HepG2 (cell line): Measurements from ENCODE around the gene DLL4. TPM values are rescaled to one million over a fixed set of nuclear protein-coding genes. Genes with fewer than 3 reads are reported as not detected.

Experiments used
- ARID4A ChIP-seq: sonication (generic); formaldehyde crosslinking; IDR thresholded peaks from 2 replicates; pipeline ENCODE4 v1.5.0; 2020; ENCODE audit warnings: mild to moderate bottlenecking, missing genetic modification reagents, borderline replicate concordance
- ATF7 ChIP-seq, 2 experiments: fragments of 450-650 bp in 1 of 2; sonication (generic) in 1 of 2; formaldehyde crosslinking in 1 of 2; IDR thresholded peaks; 2 replicates each; pipeline versions ENCODE4 v1.4.0 to v1.6.1; 2016 to 2020; ENCODE audit warnings: antibody characterized with exemption in 1 of 2, mild to moderate bottlenecking in 1 of 2, missing genetic modification reagents in 1 of 2
- BCL6 ChIP-seq: IDR thresholded peaks from 2 replicates; pipeline ENCODE4 v1.6.1; 2016; ENCODE audit warnings: missing genetic modification reagents, missing compliant biosample characterization
- HOXA3 ChIP-seq: sonication (generic); formaldehyde crosslinking; IDR thresholded peaks from 2 replicates; pipeline ENCODE4 v1.5.0; 2020; ENCODE audit warnings: missing genetic modification reagents
- ZNF275 ChIP-seq: sonication (generic); formaldehyde crosslinking; IDR thresholded peaks from 2 replicates; pipeline ENCODE4 v1.8.0; 2022; ENCODE audit warnings: missing genetic modification reagents, mild to moderate bottlenecking, inconsistent platforms, borderline replicate concordance
- ZNF619 ChIP-seq: sonication (generic); formaldehyde crosslinking; IDR thresholded peaks from 2 replicates; pipeline ENCODE4 v1.4.0; 2020; ENCODE audit warnings: mild to moderate bottlenecking, missing genetic modification reagents
- ZNF646 ChIP-seq: sonication (generic); formaldehyde crosslinking; IDR thresholded peaks from 2 replicates; pipeline ENCODE4 v1.9.0; 2021; ENCODE audit warnings: mild to moderate bottlenecking, missing genetic modification reagents
- ZNF652 ChIP-seq: IDR thresholded peaks from 2 replicates; pipeline ENCODE4 v1.6.1; 2016; ENCODE audit warnings: low read depth, borderline replicate concordance
- ZNF891 ChIP-seq: sonication (generic); formaldehyde crosslinking; IDR thresholded peaks from 2 replicates; pipeline ENCODE4 v1.5.0; 2020; ENCODE audit warnings: mild to moderate bottlenecking, missing genetic modification reagents
- polyA plus RNA-seq, 8 experiments: library from polyadenylated mRNA; depleted of rRNA in 3 of 8; stranded (reverse) in 7 of 8; unstranded in 1 of 8; fragments of >200 nt; fragmentation: Illumina TruSeq in 4 of 8; extraction: Trizol in 4 of 8; gene quantifications; 2 replicates each; pipeline versions ENCODE4 v1.2.1 to v1.2.3, GENCODE V29; 2011 to 2016; ENCODE audit warnings: low read depth in 4 of 8, missing spikeins in 1 of 8, mixed read lengths in 1 of 8; ENCODE audit not compliant: insufficient read depth in 1 of 8
- total RNA-seq, 5 experiments: library from RNA; depleted of rRNA; stranded (reverse); fragments of >200 nt; fragmentation: Illumina TruSeq; extraction: Trizol; gene quantifications; 2 replicates each; pipeline ENCODE4 v1.2.3, GENCODE V29; 2016; ENCODE audit warnings: low read depth in 1 of 5
- TF ChIP-seq, protein P1 (sequence below): sonication (generic); formaldehyde crosslinking; IDR thresholded peaks from 2 replicates; pipeline ENCODE4 v1.5.0; 2020; ENCODE audit warnings: mild to moderate bottlenecking, low read depth, missing genetic modification reagents, borderline replicate concordance
- TF ChIP-seq, protein P2 (sequence below): sonication (generic); formaldehyde crosslinking; IDR thresholded peaks from 2 replicates; pipeline ENCODE4 v1.5.0; 2020; ENCODE audit warnings: mild to moderate bottlenecking, missing genetic modification reagents

Gene DLL4
- total and polyA plus RNA-seq, 2 of the 13 experiments (the other 11 are each of a cell fraction or from before 2014, with no cell fraction given) = 0.20 to 0.25 TPM

DNA sequence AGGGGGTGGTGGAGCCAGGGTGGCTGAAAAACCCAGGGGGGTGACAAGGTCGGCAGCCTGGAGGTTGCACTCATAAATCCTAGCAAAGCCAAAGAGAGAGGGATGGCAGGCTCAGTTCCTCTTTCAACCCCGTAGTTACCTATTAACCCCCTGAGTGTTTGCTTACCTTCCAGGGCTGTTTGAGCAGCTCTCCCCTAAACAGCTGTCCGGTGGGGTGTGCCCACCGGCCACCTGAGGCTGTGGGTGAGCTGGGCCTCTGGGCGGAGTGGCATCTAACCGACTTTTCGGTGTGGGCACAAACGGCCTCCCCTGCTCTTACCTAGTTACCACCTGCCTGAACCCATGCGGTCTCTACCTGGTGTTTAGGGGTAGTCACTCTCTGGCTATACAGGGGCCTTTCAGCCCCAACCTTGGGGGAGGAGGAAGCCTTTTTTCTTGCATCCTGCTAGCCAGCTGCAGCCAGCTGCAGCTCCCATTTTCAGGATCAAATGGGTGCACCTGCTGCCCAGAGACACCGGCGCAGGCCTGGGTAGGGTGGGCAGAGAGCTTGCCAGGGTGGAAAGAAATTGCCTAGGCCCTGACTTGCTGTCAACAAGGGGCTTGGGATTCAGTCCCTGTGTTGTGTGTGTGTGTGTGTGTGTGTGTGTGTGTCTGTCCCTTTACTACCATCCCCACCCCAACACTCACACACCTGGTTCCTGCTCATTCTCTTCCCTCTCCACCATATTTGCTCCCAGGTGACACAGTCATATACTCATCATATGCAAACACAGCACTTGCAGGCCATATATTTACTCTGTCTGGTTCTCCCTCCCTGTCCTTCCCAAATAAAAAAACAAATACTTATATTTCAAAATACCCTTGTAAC lies 3.7 kb downstream of the DLL4 start (continued):
- peak; percentile 79; the same call in 1 of the 2 replicates for TF ChIP-seq ZNF652 (CRISPR knock-in tag)
- no peak for TF ChIP-seq ZNF646 (CRISPR knock-in tag)
- no peak for TF ChIP-seq ATF7 (IDR thresholded peaks at IDR 0.05)
- TF ChIP-seq ATF7 (CRISPR knock-in tag; IDR thresholded peaks at IDR 0.05) = no peak; the same call in 1 of the 2 replicates
- TF ChIP-seq HOXA3 (CRISPR knock-in tag) = peak; percentile 56; the same call in 1 of the 2 replicates
- 0 out of 2 replicates have a peak, but pooled peaks have one; percentile 16 for TF ChIP-seq ZNF275 (CRISPR knock-in tag)
- TF ChIP-seq, protein P1, sequence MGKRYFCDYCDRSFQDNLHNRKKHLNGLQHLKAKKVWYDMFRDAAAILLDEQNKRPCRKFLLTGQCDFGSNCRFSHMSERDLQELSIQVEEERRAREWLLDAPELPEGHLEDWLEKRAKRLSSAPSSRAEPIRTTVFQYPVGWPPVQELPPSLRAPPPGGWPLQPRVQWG = no peak
- no peak; the same call in 1 of the 2 replicates for TF ChIP-seq ZNF619 (CRISPR knock-in tag)
- TF ChIP-seq BCL6 (CRISPR knock-in tag) = peak; percentile 6; the same call in 1 of the 2 replicates
- TF ChIP-seq ZNF891 (CRISPR knock-in tag) = peak; percentile 18; the same call in 1 of the 2 replicates
- TF ChIP-seq, protein P2, sequence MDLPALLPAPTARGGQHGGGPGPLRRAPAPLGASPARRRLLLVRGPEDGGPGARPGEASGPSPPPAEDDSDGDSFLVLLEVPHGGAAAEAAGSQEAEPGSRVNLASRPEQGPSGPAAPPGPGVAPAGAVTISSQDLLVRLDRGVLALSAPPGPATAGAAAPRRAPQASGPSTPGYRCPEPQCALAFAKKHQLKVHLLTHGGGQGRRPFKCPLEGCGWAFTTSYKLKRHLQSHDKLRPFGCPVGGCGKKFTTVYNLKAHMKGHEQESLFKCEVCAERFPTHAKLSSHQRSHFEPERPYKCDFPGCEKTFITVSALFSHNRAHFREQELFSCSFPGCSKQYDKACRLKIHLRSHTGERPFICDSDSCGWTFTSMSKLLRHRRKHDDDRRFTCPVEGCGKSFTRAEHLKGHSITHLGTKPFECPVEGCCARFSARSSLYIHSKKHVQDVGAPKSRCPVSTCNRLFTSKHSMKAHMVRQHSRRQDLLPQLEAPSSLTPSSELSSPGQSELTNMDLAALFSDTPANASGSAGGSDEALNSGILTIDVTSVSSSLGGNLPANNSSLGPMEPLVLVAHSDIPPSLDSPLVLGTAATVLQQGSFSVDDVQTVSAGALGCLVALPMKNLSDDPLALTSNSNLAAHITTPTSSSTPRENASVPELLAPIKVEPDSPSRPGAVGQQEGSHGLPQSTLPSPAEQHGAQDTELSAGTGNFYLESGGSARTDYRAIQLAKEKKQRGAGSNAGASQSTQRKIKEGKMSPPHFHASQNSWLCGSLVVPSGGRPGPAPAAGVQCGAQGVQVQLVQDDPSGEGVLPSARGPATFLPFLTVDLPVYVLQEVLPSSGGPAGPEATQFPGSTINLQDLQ (CRISPR knock-in tag) = peak; percentile 37; the same call in 1 of the 2 replicates
- peak; percentile 31; the same call in 1 of the 2 replicates for TF ChIP-seq ARID4A (CRISPR knock-in tag)
